HEK293 (cell line): ENCODE data around the gene P4HA1.

Experiments used
- IKZF3 ChIP-seq: fragments of 450-650 bp; IDR thresholded peaks from 2 replicates; pipeline ENCODE4 v1.5.0; 2018; ENCODE audit warnings: missing biosample characterization, mild to moderate bottlenecking, missing genetic modification characterization, moderate library complexity
- KLF1 ChIP-seq: fragments of 450-650 bp; formaldehyde crosslinking; IDR thresholded peaks from 2 replicates; pipeline ENCODE4 v1.5.1; 2016; ENCODE audit warnings: missing biosample characterization, missing genetic modification characterization
- KLF9 ChIP-seq: fragments of 450-650 bp; formaldehyde crosslinking; IDR thresholded peaks from 2 replicates; pipeline ENCODE4 v1.5.1; 2016; ENCODE audit warnings: missing biosample characterization, missing genetic modification characterization, low read depth
- PRDM10 ChIP-seq: fragments of 450-650 bp; formaldehyde crosslinking; IDR thresholded peaks from 2 replicates; pipeline ENCODE4 v1.5.1; 2016; ENCODE audit warnings: missing biosample characterization, missing genetic modification characterization
- REST ChIP-seq: fragments of 450-650 bp; formaldehyde crosslinking; IDR thresholded peaks from 2 replicates; pipeline ENCODE4 v1.5.1; 2016; ENCODE audit warnings: missing biosample characterization, missing genetic modification characterization
- SETDB1 ChIP-seq: IDR thresholded peaks from one replicate; pipeline ENCODE4 v1.6.1; 2017; ENCODE audit warnings: mild to moderate bottlenecking, low read length, moderate library complexity, mixed read lengths; ENCODE audit not compliant: insufficient read length
- ZBTB10 ChIP-seq: fragments of 450-650 bp; formaldehyde crosslinking; IDR thresholded peaks from 2 replicates; pipeline ENCODE4 v1.5.1; 2016; ENCODE audit warnings: missing biosample characterization, missing genetic modification characterization
- ZBTB48 ChIP-seq: fragments of 450-650 bp; formaldehyde crosslinking; IDR thresholded peaks from 2 replicates; pipeline ENCODE4 v1.5.1; 2016; ENCODE audit warnings: missing biosample characterization, missing genetic modification characterization
- ZBTB49 ChIP-seq: fragments of 450-650 bp; formaldehyde crosslinking; IDR thresholded peaks from 2 replicates; pipeline ENCODE4 v1.5.1; 2016; ENCODE audit warnings: missing biosample characterization, missing genetic modification characterization, low read depth
- ZFHX2 ChIP-seq: fragments of 450-650 bp; formaldehyde crosslinking; conservative IDR thresholded peaks from 2 replicates; pipeline ENCODE4 v1.5.1; 2016; ENCODE audit warnings: missing biosample characterization, missing genetic modification characterization
- ZNF132 ChIP-seq: fragments of 450-650 bp; formaldehyde crosslinking; IDR thresholded peaks from 2 replicates; pipeline ENCODE4 v1.5.1; 2017; ENCODE audit warnings: missing biosample characterization, missing genetic modification characterization, borderline replicate concordance
- ZNF146 ChIP-seq: fragments of 450-650 bp; formaldehyde crosslinking; IDR thresholded peaks from 2 replicates; pipeline ENCODE4 v1.5.1; 2016; ENCODE audit warnings: missing biosample characterization, missing genetic modification characterization
- ZNF155 ChIP-seq: fragments of 450-650 bp; formaldehyde crosslinking; IDR thresholded peaks from 2 replicates; pipeline ENCODE4 v1.5.1; 2016; ENCODE audit warnings: missing biosample characterization, missing genetic modification characterization
- ZNF157 ChIP-seq: fragments of 450-650 bp; formaldehyde crosslinking; IDR thresholded peaks from 2 replicates; pipeline ENCODE4 v1.5.1; 2016; ENCODE audit warnings: missing biosample characterization, missing genetic modification characterization
- ZNF280C ChIP-seq: fragments of 450-650 bp; formaldehyde crosslinking; IDR thresholded peaks from 2 replicates; pipeline ENCODE4 v1.5.1; 2016; ENCODE audit warnings: missing biosample characterization, missing genetic modification characterization
- ZNF366 ChIP-seq: fragments of 450-650 bp; formaldehyde crosslinking; conservative IDR thresholded peaks from 2 replicates; pipeline ENCODE4 v1.5.1; 2016; ENCODE audit warnings: missing biosample characterization, missing genetic modification characterization
- ZNF488 ChIP-seq: fragments of 450-650 bp; formaldehyde crosslinking; IDR thresholded peaks from 2 replicates; pipeline ENCODE4 v1.5.1; 2016; ENCODE audit warnings: missing biosample characterization, missing genetic modification characterization
- ZNF560 ChIP-seq: fragments of 450-650 bp; formaldehyde crosslinking; IDR thresholded peaks from 2 replicates; pipeline ENCODE4 v1.5.1; 2017; ENCODE audit warnings: missing biosample characterization, missing genetic modification characterization, borderline replicate concordance
- ZNF585B ChIP-seq: fragments of 450-650 bp; formaldehyde crosslinking; IDR thresholded peaks from 2 replicates; pipeline ENCODE4 v1.5.1; 2016; ENCODE audit warnings: missing biosample characterization, missing genetic modification characterization
- ZNF596 ChIP-seq: fragments of 450-650 bp; IDR thresholded peaks from 2 replicates; pipeline ENCODE4 v1.5.0; 2018; ENCODE audit warnings: missing biosample characterization, mild to moderate bottlenecking, missing genetic modification characterization, moderate library complexity
- ZNF777 ChIP-seq: fragments of 450-650 bp; formaldehyde crosslinking; IDR thresholded peaks from 2 replicates; pipeline ENCODE4 v1.5.1; 2017; ENCODE audit warnings: missing biosample characterization, missing genetic modification characterization, borderline replicate concordance
- ZSCAN30 ChIP-seq: fragments of 450-650 bp; IDR thresholded peaks from 2 replicates; pipeline ENCODE4 v1.5.1; 2018; ENCODE audit warnings: missing biosample characterization, mild to moderate bottlenecking, missing genetic modification characterization, moderate library complexity
- ZSCAN4 ChIP-seq: fragments of 450-650 bp; formaldehyde crosslinking; IDR thresholded peaks from 2 replicates; pipeline ENCODE4 v1.5.1; 2017; ENCODE audit warnings: missing biosample characterization, missing genetic modification characterization

P4HA1 gene

GRCh38 chr10:73110345-73110849 is 13.7 kb upstream of the P4HA1 start, which contains the start of gene NUDT13 (continued):
- TF ChIP-seq ZNF155 (tag by site-specific recombination) (no peak), ZSCAN4 (tag by site-specific recombination) (no peak), SETDB1 (no peak), ZBTB10 (no peak), ZSCAN30 (tag by site-specific recombination) (no peak), ZNF596 (tag by site-specific recombination) (no peak), ZNF132 (tag by site-specific recombination) (no peak), KLF1 (tag by site-specific recombination) (no peak), ZBTB48 (peak; percentile 89), PRDM10 (tag by site-specific recombination) (peak; percentile 44; the same call in 1 of the 2 replicates), REST (tag by site-specific recombination) (no peak), IKZF3 (tag by site-specific recombination) (peak; percentile 92), ZNF146 (tag by site-specific recombination) (no peak), ZNF777 (no peak), ZNF560 (tag by site-specific recombination) (no peak), ZNF585B (tag by site-specific recombination) (no peak), KLF9 (no peak), ZNF488 (tag by site-specific recombination) (no peak), ZBTB49 (tag by site-specific recombination) (no peak), ZNF366 (tag by site-specific recombination) (no peak), ZNF280C (no peak), ZFHX2 (no peak), ZNF157 (tag by site-specific recombination) (no peak)
